Fibroblast of lung (primary cell): ENCODE measurements around the gene SH3TC1.

Experiments used
- EZH2 ChIP-seq: IDR thresholded peaks from 2 replicates; pipeline ENCODE4 v1.5.1; 2012; ENCODE audit warnings: low read length, control low read depth, mild to moderate bottlenecking; ENCODE audit errors: missing control alignments
- TF ChIP-seq, protein P1 (sequence below), 2 donors: IDR thresholded peaks in 1 of 2; conservative IDR thresholded peaks in 1 of 2; 1 replicate in 1 of 2; 2 replicates in 1 of 2; pipeline ENCODE4 v1.5.1; 2011 to 2012; ENCODE audit warnings: low read length in 2 of 2, control low read depth in 1 of 2, inconsistent platforms in 1 of 2, low read depth in 1 of 2, mild to moderate bottlenecking in 1 of 2

DNA sequence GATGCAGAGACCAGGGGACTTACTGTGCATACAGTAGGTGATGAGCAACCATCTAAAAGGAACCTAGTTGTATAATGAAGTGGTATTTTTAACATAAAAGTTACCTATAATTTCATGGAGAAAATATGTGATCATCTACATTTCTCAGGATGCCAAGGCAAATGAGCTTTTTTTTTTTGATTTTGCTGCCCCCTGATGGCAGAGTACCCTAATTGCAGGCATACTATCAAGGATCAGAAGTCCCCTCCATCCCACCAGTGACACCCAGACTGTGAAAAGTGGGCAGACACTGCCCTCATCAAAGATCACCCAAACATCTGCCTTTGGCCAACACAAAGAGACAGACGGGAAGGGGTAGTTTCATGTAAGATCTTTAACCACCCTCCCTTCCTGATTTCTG is 30.9 kb upstream of the SH3TC1 start:
- TF ChIP-seq, protein P1, sequence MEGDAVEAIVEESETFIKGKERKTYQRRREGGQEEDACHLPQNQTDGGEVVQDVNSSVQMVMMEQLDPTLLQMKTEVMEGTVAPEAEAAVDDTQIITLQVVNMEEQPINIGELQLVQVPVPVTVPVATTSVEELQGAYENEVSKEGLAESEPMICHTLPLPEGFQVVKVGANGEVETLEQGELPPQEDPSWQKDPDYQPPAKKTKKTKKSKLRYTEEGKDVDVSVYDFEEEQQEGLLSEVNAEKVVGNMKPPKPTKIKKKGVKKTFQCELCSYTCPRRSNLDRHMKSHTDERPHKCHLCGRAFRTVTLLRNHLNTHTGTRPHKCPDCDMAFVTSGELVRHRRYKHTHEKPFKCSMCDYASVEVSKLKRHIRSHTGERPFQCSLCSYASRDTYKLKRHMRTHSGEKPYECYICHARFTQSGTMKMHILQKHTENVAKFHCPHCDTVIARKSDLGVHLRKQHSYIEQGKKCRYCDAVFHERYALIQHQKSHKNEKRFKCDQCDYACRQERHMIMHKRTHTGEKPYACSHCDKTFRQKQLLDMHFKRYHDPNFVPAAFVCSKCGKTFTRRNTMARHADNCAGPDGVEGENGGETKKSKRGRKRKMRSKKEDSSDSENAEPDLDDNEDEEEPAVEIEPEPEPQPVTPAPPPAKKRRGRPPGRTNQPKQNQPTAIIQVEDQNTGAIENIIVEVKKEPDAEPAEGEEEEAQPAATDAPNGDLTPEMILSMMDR (conservative IDR thresholded peaks at IDR 0.05 in 1 of 2, IDR thresholded peaks at IDR 0.05 in 1 of 2; ENCODE audit: low read depth in 1 of 2, low read length in 2 of 2), result peak; percentile 42 to 59
- TF ChIP-seq EZH2, result no peak
